NCI-H345 (cell line): ENCODE measurements around the gene VRK3.
A peak's percentile ranks its signal among the peaks of the same experiment; 100 is the strongest.
"Not testable (repeated sequence)": the region's sequence is repeated elsewhere in the genome, so short reads cannot be mapped to it uniquely, and the experiment has no call there.

Source experiments
- DNase-seq: peaks from one replicate; lab custom pipeline; 2025; lab: John Stamatoyannopoulos, UW

Gene VRK3, protein sequence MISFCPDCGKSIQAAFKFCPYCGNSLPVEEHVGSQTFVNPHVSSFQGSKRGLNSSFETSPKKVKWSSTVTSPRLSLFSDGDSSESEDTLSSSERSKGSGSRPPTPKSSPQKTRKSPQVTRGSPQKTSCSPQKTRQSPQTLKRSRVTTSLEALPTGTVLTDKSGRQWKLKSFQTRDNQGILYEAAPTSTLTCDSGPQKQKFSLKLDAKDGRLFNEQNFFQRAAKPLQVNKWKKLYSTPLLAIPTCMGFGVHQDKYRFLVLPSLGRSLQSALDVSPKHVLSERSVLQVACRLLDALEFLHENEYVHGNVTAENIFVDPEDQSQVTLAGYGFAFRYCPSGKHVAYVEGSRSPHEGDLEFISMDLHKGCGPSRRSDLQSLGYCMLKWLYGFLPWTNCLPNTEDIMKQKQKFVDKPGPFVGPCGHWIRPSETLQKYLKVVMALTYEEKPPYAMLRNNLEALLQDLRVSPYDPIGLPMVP

DNA sequence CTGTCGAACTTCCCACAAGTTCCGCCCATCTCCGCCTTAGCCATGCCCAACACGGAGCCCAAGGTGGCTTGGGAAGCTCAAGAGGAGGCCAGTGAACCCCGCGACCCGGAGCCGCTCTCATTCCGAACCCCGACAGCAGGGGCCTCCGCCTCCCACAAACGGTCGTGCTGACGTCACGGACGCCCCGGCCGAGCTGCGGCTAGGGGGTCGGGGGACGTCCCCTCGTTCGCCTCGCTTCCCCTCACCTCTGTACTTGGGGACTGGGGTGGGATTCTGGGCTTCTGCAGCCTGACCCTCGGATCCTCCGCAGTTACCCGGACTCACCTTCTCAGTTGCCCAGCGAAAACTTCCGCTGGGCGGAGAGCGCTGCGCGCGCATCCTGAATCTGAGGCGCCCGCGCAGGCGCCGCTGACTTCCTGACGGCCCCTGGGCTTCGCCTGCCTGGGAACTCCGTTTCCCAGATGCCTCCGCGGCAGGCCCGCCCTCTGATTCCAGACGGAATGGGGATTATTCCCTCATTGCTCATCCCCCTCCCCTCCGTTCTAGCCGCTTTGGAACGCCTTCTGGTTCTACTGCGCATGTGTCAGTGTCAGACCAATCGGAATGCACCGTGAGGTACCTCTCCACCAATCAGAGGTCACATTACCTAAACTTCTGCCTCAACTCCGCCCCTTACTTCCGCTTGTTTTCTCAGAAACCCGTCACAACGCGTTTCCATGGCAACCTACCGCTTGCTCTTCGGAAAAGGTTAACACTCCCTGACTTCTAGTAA, at the start of gene VRK3:
Gene VRK3 (minus strand): TSS at position 351 of the 772 bp plus-strand sequence. CDS start 9,210 bp downstream, outside the sequence.
- peak; percentile 98 for DNase-seq

GRCh38 chr19:50068382-50068781, 43.2 kb upstream of the VRK3 start:
- DNase-seq, result not testable (repeated sequence)

DNA sequence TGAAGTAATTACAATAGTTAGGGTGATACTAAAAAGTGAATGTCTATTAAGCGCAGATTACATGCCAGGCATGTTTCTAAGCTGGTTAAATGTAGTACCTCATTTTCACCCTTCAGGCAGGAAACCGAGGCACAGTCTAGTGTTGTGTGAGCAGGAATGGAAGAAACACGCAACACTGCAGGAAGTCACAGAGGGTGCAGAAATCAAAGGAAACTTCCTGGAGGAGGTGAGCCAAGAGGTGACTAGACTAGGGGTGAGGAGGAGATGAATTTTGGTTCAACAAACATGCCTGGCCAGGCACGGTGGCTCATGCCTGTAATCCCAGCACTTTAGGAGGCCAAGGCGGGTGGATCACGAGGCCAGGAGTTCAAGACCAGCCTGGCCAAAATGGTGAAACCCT, 42.4 kb upstream of the VRK3 start:
- no peak for DNase-seq

- no peak for DNase-seq
Measured at GRCh38 chr19:50065938-50066337, 40.8 kb upstream of the VRK3 start.

- DNase-seq, result no peak
Measured at GRCh38 chr19:50061650-50062049, 36.5 kb upstream of the VRK3 start.

- no peak for DNase-seq
Measured at GRCh38 chr19:50060107-50060506, 34.9 kb upstream of the VRK3 start.

GRCh38 chr19:50059045-50059444, 33.9 kb upstream of the VRK3 start:
- no peak for DNase-seq

GRCh38 chr19:50058425-50058824, 33.3 kb upstream of the VRK3 start:
- no peak for DNase-seq

- DNase-seq, result no peak
Measured at GRCh38 chr19:50053119-50053518, 27.9 kb upstream of the VRK3 start.

DNA sequence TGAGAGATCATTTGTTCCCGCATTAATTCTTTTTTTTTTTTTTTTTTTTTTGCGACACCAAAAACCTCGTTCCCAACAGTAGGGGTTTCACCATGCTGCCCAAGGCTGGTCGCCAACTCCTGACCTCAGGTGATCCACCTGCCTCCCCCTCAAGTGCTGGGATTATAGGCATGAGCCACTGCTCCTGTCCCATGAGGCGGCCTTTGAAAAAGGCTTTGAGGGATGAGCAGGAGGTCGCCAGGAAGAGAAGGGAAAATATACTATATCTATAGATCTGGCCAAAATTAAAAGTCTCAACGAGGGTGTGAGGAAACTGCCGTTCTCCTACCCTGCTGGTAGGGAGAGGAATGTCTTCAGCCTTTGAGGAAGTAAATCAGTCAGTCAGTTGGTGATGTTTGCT, 26.8 kb upstream of the VRK3 start:
- DNase-seq, result no peak

GRCh38 chr19:50051228-50051895, 26.2 kb upstream of the VRK3 start:
- DNase-seq, result not testable (repeated sequence)

GRCh38 chr19:50050406-50051227, 25.4 kb upstream of the VRK3 start:
- peak; percentile 77 for DNase-seq

DNA sequence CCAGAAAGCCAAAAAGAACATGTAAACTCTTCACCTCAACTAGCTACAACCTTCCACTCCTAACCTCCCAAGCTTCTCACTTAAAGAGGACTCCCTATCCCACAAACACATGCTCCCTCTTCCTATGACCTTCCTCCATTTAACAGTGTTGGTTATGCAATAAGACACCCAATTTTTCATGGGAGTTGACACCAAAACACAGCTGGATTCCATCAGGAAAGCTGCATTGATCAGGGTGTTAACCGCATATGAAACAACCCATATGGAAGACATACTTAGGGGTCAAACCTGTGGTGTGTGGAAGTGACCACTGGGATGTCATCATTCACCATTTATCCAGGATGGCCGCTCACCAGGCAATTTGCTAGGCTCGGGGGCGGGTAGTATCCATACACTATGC, 22.5 kb upstream of the VRK3 start:
- DNase-seq, result no peak

DNA sequence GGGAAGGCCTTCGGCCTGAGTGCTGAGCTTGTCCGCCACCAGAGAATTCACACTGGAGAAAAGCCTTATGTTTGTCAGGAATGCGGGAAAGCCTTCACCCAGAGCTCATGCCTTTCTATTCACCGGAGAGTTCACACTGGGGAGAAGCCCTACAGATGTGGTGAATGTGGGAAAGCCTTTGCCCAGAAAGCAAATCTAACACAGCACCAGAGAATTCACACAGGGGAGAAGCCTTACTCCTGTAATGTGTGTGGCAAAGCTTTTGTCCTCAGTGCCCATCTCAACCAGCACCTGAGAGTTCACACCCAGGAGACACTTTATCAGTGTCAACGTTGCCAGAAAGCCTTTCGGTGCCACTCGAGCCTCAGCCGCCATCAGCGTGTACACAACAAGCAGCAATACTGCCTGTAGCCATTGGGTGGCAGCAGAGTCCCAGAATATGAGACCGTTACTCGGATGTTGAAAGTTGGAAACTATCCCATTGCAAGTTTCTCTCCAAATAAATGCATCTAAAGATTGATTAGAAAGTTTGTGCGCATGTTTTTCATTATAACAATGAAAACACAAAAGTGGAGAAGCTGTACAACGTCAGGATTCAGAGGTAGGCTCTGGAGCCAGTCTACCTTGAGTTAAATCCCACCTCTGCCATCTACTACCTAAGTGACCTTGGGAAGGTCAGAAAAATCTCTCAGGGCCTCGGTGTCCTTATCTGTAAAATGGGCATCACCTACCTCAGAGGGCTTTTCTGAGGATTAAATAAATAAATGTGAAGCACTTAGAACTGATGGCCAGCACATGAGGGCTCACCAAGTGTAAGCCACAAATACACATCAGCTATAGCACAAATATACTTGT, 21.7 kb upstream of the VRK3 start:
- DNase-seq, result peak; percentile 0

GRCh38 chr19:50044922-50045321, 19.8 kb upstream of the VRK3 start:
- DNase-seq, result no peak

- DNase-seq, result no peak
Measured at GRCh38 chr19:50043967-50044366, 18.8 kb upstream of the VRK3 start.

GRCh38 chr19:50042363-50043024, 17.3 kb upstream of the VRK3 start:
- DNase-seq, result no peak

- DNase-seq, result no peak
Measured at GRCh38 chr19:50040967-50041366, 15.8 kb upstream of the VRK3 start.

- no peak for DNase-seq
Measured at GRCh38 chr19:50039968-50040367, 14.8 kb upstream of the VRK3 start.

GRCh38 chr19:50036908-50037307, 11.7 kb upstream of the VRK3 start:
- DNase-seq, result no peak
